SU-DHL-6 (cell line): ENCODE data around the gene CYP2A13.
"Not testable (repeated sequence)": the region's sequence is repeated elsewhere in the genome, so short reads cannot be mapped to it uniquely, and the experiment has no call there.

ENCODE experiments used
- H2AFZ ChIP-seq: fragments of 200-600 bp; sonication (generic); 2 replicates; pipeline ENCODE4 v1.6.1; 2014; ENCODE audit warnings: low read depth, mild to moderate bottlenecking, moderate library complexity, mixed read lengths, antibody characterized with exemption, low read length; ENCODE audit not compliant: severe bottlenecking
- H3F3A ChIP-seq: fragments of 200-600 bp; shearing (Covaris generic); 2 replicates; pipeline ENCODE4 v1.6.0; 2016; ENCODE audit warnings: antibody characterized with exemption, mild to moderate bottlenecking; ENCODE audit not compliant: insufficient read depth
- H3K27ac ChIP-seq: fragments of 200-600 bp; sonication (generic); 2 replicates; pipeline ENCODE4 v1.5.1; 2016; ENCODE audit warnings: low read depth, mild to moderate bottlenecking, low read length, moderate library complexity, mixed read lengths
- H3K27me3 ChIP-seq: fragments of 200-600 bp; sonication (generic), shearing (Covaris generic); 2 replicates; pipeline ENCODE4 v1.6.0; 2014; ENCODE audit warnings: mild to moderate bottlenecking, low read length
- H3K36me3 ChIP-seq: fragments of 200-600 bp; sonication (generic); 2 replicates; pipeline ENCODE4 v1.6.1; 2014; ENCODE audit warnings: mild to moderate bottlenecking, low read length, mixed read lengths
- H3K4me2 ChIP-seq: fragments of 300-600, 200-600 bp; shearing (Covaris generic), sonication (generic); 2 replicates; pipeline ENCODE4 v1.6.0; 2014; ENCODE audit warnings: low read length, low read depth, mild to moderate bottlenecking; ENCODE audit not compliant: poor library complexity, severe bottlenecking
- H3K4me3 ChIP-seq: fragments of 200-600 bp; sonication (generic); 2 replicates; pipeline ENCODE4 v1.5.1; 2014; ENCODE audit warnings: antibody characterized with exemption, low read length, mild to moderate bottlenecking, mixed read lengths; ENCODE audit not compliant: insufficient read depth, poor library complexity, severe bottlenecking
- H3K79me2 ChIP-seq: fragments of 200-600 bp; sonication (generic); 2 replicates; pipeline ENCODE4 v1.6.1; 2014; ENCODE audit warnings: mild to moderate bottlenecking, low read length, moderate library complexity; ENCODE audit not compliant: insufficient read depth
- H3K9ac ChIP-seq: fragments of 200-600 bp; sonication (generic); 2 replicates; pipeline ENCODE4 v1.7.0; 2014; ENCODE audit warnings: mild to moderate bottlenecking, low read length
- H3K9me2 ChIP-seq: fragments of 200-600 bp; sonication (generic); replicated peaks from 2 replicates; pipeline ENCODE4 v1.6.1; 2014; ENCODE audit warnings: low read length; ENCODE audit not compliant: insufficient read depth
- H3K9me3 ChIP-seq: fragments of 200-600 bp; sonication (generic); 2 replicates; pipeline ENCODE4 v1.6.1; 2014; ENCODE audit warnings: low read length, mixed read lengths; ENCODE audit not compliant: insufficient read depth
- H4K20me1 ChIP-seq: fragments of 200-600 bp; sonication (generic); 2 replicates; pipeline ENCODE4 v1.6.1; 2014; ENCODE audit warnings: low read depth, mild to moderate bottlenecking, antibody characterized with exemption, low read length, moderate library complexity, mixed read lengths
- EZH2phosphoT487 ChIP-seq: fragments of 200-600 bp; sonication (generic), shearing (Covaris generic); conservative IDR thresholded peaks from 2 replicates; pipeline ENCODE4 v1.6.1; 2018; ENCODE audit warnings: mild to moderate bottlenecking, antibody characterized with exemption, low read length, moderate library complexity, mixed read lengths
- TF ChIP-seq, protein P1 (sequence below): fragments of 200-600 bp; sonication (generic); IDR thresholded peaks from one replicate; pipeline ENCODE4 v1.5.1; 2017; ENCODE audit warnings: antibody characterized with exemption, mild to moderate bottlenecking, low read length, moderate library complexity; ENCODE audit not compliant: insufficient read depth, poor library complexity, severe bottlenecking

Gene CYP2A13

GRCh38 chr19:41096353-41096752 lies 8.1 kb downstream of the CYP2A13 start:
- no peaks in the 10 kb centered on the region for H3F3A ChIP-seq
- no peaks in the 10 kb centered on the region for H3K9me2 ChIP-seq
- TF ChIP-seq, protein P1, sequence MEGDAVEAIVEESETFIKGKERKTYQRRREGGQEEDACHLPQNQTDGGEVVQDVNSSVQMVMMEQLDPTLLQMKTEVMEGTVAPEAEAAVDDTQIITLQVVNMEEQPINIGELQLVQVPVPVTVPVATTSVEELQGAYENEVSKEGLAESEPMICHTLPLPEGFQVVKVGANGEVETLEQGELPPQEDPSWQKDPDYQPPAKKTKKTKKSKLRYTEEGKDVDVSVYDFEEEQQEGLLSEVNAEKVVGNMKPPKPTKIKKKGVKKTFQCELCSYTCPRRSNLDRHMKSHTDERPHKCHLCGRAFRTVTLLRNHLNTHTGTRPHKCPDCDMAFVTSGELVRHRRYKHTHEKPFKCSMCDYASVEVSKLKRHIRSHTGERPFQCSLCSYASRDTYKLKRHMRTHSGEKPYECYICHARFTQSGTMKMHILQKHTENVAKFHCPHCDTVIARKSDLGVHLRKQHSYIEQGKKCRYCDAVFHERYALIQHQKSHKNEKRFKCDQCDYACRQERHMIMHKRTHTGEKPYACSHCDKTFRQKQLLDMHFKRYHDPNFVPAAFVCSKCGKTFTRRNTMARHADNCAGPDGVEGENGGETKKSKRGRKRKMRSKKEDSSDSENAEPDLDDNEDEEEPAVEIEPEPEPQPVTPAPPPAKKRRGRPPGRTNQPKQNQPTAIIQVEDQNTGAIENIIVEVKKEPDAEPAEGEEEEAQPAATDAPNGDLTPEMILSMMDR = no peak
- TF ChIP-seq EZH2phosphoT487 = no peak
- H3K9ac ChIP-seq = no peak overlapping the region
- no peaks in the 10 kb centered on the region for H3K9me3 ChIP-seq
- no peak overlapping the region for H3K4me2 ChIP-seq
- no peaks in the 10 kb centered on the region for H3K79me2 ChIP-seq
- no peaks in the 10 kb centered on the region for H3K27me3 ChIP-seq
- H3K36me3 ChIP-seq = no peaks in the 10 kb centered on the region
- H2AFZ ChIP-seq = no peak overlapping the region
- H3K4me3 ChIP-seq = no peak overlapping the region
- H3K27ac ChIP-seq = no peak overlapping the region
- H4K20me1 ChIP-seq = no peaks in the 10 kb centered on the region

DNA sequence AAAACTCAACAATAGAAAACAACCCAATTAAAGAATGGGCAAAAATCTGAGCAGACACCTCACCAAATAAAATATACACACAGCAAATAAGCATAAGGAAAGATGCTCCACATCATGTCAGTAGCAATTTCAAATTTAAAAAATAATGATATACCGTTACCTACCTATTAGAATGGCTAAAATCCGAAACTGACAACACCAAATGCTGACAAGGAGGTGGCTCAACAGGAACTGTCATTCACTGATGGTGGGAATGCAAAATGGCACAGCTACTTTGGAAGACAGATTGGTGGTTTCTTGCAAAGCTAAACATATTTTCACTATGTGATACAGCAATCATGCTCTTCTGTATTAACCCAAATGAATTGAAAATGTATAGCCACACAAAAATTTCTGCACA lies 9.1 kb downstream of the CYP2A13 start:
- Histone ChIP-seq H3K4me3 (no peak overlapping the region), H3F3A (no peaks in the 10 kb centered on the region), H3K27ac (no peak overlapping the region), H3K9ac (no peak overlapping the region), H3K79me2 (no peaks in the 10 kb centered on the region), H4K20me1 (no peaks in the 10 kb centered on the region), H3K27me3 (no peaks in the 10 kb centered on the region), H3K4me2 (no peak overlapping the region), H3K36me3 (no peaks in the 10 kb centered on the region), H3K9me2 (no peaks in the 10 kb centered on the region), H2AFZ (no peak overlapping the region), H3K9me3 (no peaks in the 10 kb centered on the region)
- TF ChIP-seq, protein P1 = no peak
- TF ChIP-seq EZH2phosphoT487 = no peak

GRCh38 chr19:41098762-41099161 lies 10.5 kb downstream of the CYP2A13 start:
- H2AFZ ChIP-seq = no peak overlapping the region

DNA sequence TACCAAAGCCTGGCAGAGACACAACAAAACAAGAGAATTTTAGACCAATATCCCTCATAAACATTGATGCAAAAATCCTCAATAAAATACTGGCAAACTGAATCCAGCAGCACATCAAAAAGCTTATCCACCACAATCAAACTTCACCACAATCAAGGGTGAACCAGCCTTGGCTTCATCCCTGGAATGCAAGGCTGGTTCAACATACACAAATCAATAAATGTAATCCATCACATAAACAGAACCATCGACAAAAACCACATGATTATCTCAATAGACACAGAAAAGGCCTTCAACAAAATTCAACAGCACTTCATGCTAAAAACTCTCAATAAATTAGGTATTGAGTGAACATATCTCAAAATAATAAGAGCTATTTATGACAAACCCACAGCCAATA lies 14.0 kb downstream of the CYP2A13 start:
- H3K9me2 ChIP-seq, H3K27me3 ChIP-seq, H4K20me1 ChIP-seq, H3K9ac ChIP-seq, H3K9me3 ChIP-seq, H3K4me2 ChIP-seq, H3K79me2 ChIP-seq, H2AFZ ChIP-seq, H3K4me3 ChIP-seq, H3K27ac ChIP-seq, H3K36me3 ChIP-seq, H3F3A ChIP-seq: not testable (repeated sequence)

More at GRCh38 chr19:41098762-41099161, 10.5 kb downstream of the CYP2A13 start:
- Histone ChIP-seq H3K79me2 (no peaks in the 10 kb centered on the region), H3K4me2 (no peak overlapping the region), H3K9me3 (no peaks in the 10 kb centered on the region), H3F3A (no peaks in the 10 kb centered on the region), H3K9ac (no peak overlapping the region), H3K36me3 (no peaks in the 10 kb centered on the region), H4K20me1 (no peaks in the 10 kb centered on the region), H3K4me3 (no peak overlapping the region), H3K9me2 (no peaks in the 10 kb centered on the region), H3K27me3 (no peaks in the 10 kb centered on the region), H3K27ac (no peak overlapping the region)
- no peak for TF ChIP-seq EZH2phosphoT487
- TF ChIP-seq, protein P1 = no peak
